Prostate gland (tissue), 2 donors: ENCODE data around the gene CUL3. TPM values are rescaled to one million over a fixed set of nuclear protein-coding genes. Genes with fewer than 3 reads are reported as not detected.

Experiments
- DNase-seq: peaks from one replicate; pipeline ENCODE4 v3.0.0-alpha.2; 2019; ENCODE audit warnings: low spot score
- H3K27ac ChIP-seq, 2 donors: fragments of 200-600 bp; sonication (generic); 2 replicates each; pipeline ENCODE4 v1.5.1; 2017 to 2019
- H3K27me3 ChIP-seq: fragments of 200-600 bp; sonication (generic); replicated peaks from 2 replicates; pipeline ENCODE4 v1.5.1; 2019; ENCODE audit not compliant: insufficient read depth
- H3K36me3 ChIP-seq, 2 donors: fragments of 200-600 bp; sonication (generic); 1 replicate in 1 of 2; 2 replicates in 1 of 2; pipeline versions ENCODE4 v1.5.1 to v1.8.1; 2017 to 2019
- H3K4me1 ChIP-seq: fragments of 200-600 bp; sonication (generic); replicated peaks from 2 replicates; pipeline ENCODE4 v1.5.1; 2019
- H3K4me3 ChIP-seq, 2 donors: fragments of 200-600 bp; sonication (generic); 2 replicates each; pipeline ENCODE4 v1.5.1; 2017 to 2019
- H3K9me3 ChIP-seq: fragments of 200-600 bp; sonication (generic); 2 replicates; pipeline ENCODE4 v1.5.1; 2017
- CTCF ChIP-seq, 4 experiments: fragments of 200-600 bp in 2 of 4; fragments of 450-650 bp in 2 of 4; sonication (generic) in 2 of 4; IDR thresholded peaks; 1 replicate in 3 of 4; 2 replicates in 1 of 4; pipeline ENCODE4 v1.5.1; 2016 to 2019; ENCODE audit warnings: antibody characterized with exemption in 4 of 4, mild to moderate bottlenecking in 2 of 4, moderate library complexity in 2 of 4
- POLR2A ChIP-seq: fragments of 450-650 bp; IDR thresholded peaks from one replicate; pipeline ENCODE4 v1.6.1; 2016; ENCODE audit warnings: antibody characterized with exemption, mild to moderate bottlenecking
- POLR2AphosphoS5 ChIP-seq: sonication (generic); formaldehyde crosslinking; IDR thresholded peaks from one replicate; pipeline ENCODE4 v1.6.1; 2017; ENCODE audit warnings: antibody characterized with exemption
- WGBS: methylation state at CpG from one replicate; pipeline ENCODE4 v1.1.5; 2018; 5-methylcytosine and 5-hydroxymethylcytosine counted together
- intact Hi-C: fragments of 100-400 bp; cut with DNase I; formaldehyde crosslinking; loops from one replicate; pipeline ENCODE4 v1.14.2; 2022
- total RNA-seq, 2 donors: library from RNA; depleted of rRNA; stranded (reverse); fragments of >200 nt; gene quantifications; one replicate each; pipeline ENCODE4 v1.1.0, GENCODE V29; 2016

CUL3 gene
- total RNA-seq, 2 donors from 2014 or later = 69.2 to 90.5 TPM

DNA sequence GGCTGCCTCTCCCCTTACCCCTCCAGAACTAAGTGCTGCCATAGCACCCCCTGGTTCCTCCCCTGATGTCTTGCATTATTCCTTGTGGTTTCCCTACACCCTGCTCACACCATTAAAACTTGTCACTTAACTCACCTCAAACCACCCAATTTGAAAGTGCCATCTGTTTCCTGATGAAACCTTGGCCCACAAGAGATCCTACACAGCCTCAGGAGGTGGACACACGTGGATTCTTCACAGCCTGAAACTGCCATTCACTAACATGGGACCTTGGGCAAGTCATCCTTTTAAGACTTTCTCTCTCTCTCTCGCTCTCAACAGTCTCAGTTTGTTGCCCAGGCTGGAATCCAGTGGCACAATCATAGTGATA lies 155.7 kb downstream of the CUL3 start:
- H3K4me1 ChIP-seq = no peaks in the 10 kb centered on the region
- no peak for TF ChIP-seq POLR2A
- TF ChIP-seq CTCF (IDR thresholded peaks at IDR 0.05) = no peak
- no peak for TF ChIP-seq POLR2AphosphoS5
- H3K4me3 ChIP-seq = no peak overlapping the region
- H3K27me3 ChIP-seq = no peaks in the 10 kb centered on the region
- DNase-seq = no peak
- no peak overlapping the region for H3K27ac ChIP-seq
- 55% methylated on average over 2 of the region's 2 CpGs for WGBS
- intact Hi-C loops = no loop called here
- H3K9me3 ChIP-seq = no peaks in the 10 kb centered on the region
- no peaks in the 10 kb centered on the region for H3K36me3 ChIP-seq

GRCh38 chr2:224428787-224429440 lies 156.2 kb downstream of the CUL3 start:
- H3K4me1 ChIP-seq = no peaks in the 10 kb centered on the region
- WGBS = 81% methylated on average over 3 of the region's 3 CpGs
- H3K36me3 ChIP-seq = no peaks in the 10 kb centered on the region
- no peak overlapping the region for H3K27ac ChIP-seq
- no peaks in the 10 kb centered on the region for H3K27me3 ChIP-seq
- TF ChIP-seq POLR2AphosphoS5 = no peak
- no peaks in the 10 kb centered on the region for H3K9me3 ChIP-seq
- intact Hi-C loops = no loop called here
- no peak overlapping the region for H3K4me3 ChIP-seq
- DNase-seq = no peak

DNA sequence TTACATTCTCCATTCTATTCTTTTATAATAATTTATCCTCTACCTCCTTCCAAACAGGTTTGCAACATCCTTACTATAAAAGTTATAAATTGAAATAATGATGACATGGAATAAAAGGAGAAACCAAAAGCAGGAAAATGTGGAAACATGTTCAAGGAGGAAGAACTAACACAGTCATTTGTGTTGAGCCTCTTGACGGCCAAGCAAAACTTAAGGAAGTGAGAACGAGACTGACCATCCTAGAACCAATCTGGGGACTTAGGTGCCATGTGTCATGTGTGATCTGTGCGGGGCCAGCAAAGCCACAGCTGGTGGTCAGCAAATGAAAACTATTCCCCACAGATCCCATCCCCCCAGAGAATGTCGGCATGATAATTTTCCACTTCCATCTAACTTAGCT lies 157.7 kb downstream of the CUL3 start:
- no peak overlapping the region for H3K4me3 ChIP-seq
- TF ChIP-seq POLR2AphosphoS5 (no peak), CTCF (IDR thresholded peaks at IDR 0.05) (no peak), POLR2A (no peak)
- H3K27ac ChIP-seq = no peak overlapping the region
- WGBS = 85% methylated on average over 4 of the region's 4 CpGs
- H3K4me1 ChIP-seq = no peaks in the 10 kb centered on the region
- no peaks in the 10 kb centered on the region for H3K36me3 ChIP-seq
- H3K27me3 ChIP-seq = no peaks in the 10 kb centered on the region
- intact Hi-C loops = no loop called here
- no peaks in the 10 kb centered on the region for H3K9me3 ChIP-seq
- DNase-seq = no peak

- no peaks in the 10 kb centered on the region for H3K4me1 ChIP-seq
- TF ChIP-seq POLR2AphosphoS5 = no peak
- H3K36me3 ChIP-seq = no peaks in the 10 kb centered on the region
- no peaks in the 10 kb centered on the region for H3K27me3 ChIP-seq
- no peak overlapping the region for H3K4me3 ChIP-seq
- WGBS = 54% methylated on average over 3 of the region's 3 CpGs
- intact Hi-C loops = no loop called here
- no peak for DNase-seq
- no peak overlapping the region for H3K27ac ChIP-seq
- no peaks in the 10 kb centered on the region for H3K9me3 ChIP-seq
Observed at GRCh38 chr2:224426656-224427055, 158.5 kb downstream of the CUL3 start.

- Histone ChIP-seq H3K4me3 (no peak overlapping the region), H3K27me3 (no peaks in the 10 kb centered on the region), H3K4me1 (no peaks in the 10 kb centered on the region), H3K27ac (no peak overlapping the region), H3K9me3 (no peaks in the 10 kb centered on the region), H3K36me3 (no peaks in the 10 kb centered on the region)
- 64% methylated on average over 2 of the region's 2 CpGs for WGBS
- no peak for DNase-seq
- intact Hi-C loops = no loop called here
- no peak for TF ChIP-seq POLR2A
- no peak for TF ChIP-seq CTCF (IDR thresholded peaks at IDR 0.05)
- TF ChIP-seq POLR2AphosphoS5 = no peak
Observed at GRCh38 chr2:224421065-224421464, 164.1 kb downstream of the CUL3 start.

Other genes starting within 250 kb of the CUL3 start
- gene FAM124B, start 183.3 kb downstream of the CUL3 start, total RNA-seq = under 1 TPM; 0.18 to 0.91 TPM
- gene CCDC195, start 131.0 kb upstream of the CUL3 start, total RNA-seq = not detected